GM21367 (cell line): Measurements from ENCODE around the gene CYP2D6.
"Not testable (repeated sequence)": the region's sequence is repeated elsewhere in the genome, so short reads cannot be mapped to it uniquely, and the experiment has no call there.

Experiments used
- ATAC-seq: cut with Tn5 transposase; IDR thresholded peaks from one replicate; pipeline ENCODE4 v1.9.1; 2021; ENCODE audit not compliant: unreplicated experiment

CYP2D6 gene

DNA sequence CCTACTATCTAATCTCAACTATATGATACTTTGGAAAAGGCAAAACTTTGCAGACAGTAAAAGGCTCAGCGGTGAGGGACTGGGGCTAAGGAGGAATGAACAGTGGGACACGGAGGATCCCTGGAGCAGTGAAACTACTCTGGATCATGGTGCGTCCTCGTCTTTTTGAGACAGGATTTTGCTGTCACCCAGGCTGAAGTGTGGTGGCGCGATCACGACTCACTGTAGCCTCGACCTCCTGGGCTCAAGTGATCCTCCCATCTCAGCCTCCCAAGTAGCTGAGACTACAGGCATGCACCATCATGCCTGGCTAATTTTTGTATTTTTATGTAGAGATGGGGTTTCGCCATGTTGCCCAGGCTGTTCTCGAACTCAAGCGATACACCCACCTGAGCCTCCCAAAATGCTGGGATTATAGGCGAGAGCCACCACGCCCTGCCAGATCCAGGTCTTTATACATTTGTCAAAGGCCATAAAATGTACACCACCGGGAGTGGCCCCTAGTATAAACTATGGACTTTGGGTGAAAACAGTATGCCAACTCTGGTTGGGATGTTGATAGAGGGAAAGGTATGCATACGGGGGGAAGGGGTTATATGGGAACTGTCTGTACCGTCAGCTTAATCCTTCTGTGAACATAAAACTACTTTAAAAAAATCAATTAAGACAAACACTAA, 28.0 kb upstream of the CYP2D6 start:
- ATAC-seq: no peak

DNA sequence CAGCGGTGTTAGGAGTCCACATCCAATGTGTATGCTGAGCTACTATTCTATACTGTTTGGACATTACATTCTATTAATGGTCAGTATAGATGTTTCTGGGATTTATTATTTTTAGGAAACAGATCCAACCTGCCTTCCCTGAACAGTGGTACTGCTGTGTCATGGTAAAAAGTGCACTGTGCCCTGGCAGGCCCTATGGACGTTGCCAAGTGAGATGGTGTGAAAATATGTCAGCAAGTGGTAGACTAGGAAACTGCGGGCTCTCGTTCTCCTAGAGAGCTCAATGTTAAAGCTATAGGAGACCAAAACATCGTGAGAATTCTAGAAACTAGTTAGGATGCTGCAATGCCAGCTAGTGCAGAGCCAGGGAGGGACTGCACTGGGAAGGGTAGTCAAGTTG, 26.0 kb upstream of the CYP2D6 start:
- no peak for ATAC-seq

- no peak for ATAC-seq
These were observed 25.5 kb upstream of the CYP2D6 start for GRCh38 chr22:42156121-42156520.

DNA sequence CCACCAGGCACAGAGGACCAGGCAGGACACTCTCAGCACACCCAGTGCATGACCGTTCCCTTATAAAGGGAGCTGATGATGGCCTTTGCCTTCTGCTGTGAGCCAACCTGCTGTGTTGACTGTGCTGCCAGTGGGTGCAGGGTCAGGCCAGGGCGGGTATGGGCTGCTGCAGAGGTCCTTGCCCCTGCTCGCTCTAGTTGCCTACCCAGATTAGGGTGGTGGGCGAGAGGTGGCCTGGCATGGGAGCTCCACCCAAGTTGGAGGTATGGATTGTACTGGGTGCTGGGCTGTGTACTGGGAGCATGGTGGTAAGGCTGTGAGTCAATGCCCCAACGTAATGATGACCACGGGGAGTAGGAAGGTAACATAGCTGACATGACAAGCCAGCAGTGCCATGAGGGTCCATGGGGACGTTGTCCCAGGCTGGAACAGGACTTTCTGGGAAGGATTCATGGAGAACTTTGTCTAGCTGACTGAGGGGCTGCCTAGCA, 24.5 kb upstream of the CYP2D6 start:
- ATAC-seq: no peak

DNA sequence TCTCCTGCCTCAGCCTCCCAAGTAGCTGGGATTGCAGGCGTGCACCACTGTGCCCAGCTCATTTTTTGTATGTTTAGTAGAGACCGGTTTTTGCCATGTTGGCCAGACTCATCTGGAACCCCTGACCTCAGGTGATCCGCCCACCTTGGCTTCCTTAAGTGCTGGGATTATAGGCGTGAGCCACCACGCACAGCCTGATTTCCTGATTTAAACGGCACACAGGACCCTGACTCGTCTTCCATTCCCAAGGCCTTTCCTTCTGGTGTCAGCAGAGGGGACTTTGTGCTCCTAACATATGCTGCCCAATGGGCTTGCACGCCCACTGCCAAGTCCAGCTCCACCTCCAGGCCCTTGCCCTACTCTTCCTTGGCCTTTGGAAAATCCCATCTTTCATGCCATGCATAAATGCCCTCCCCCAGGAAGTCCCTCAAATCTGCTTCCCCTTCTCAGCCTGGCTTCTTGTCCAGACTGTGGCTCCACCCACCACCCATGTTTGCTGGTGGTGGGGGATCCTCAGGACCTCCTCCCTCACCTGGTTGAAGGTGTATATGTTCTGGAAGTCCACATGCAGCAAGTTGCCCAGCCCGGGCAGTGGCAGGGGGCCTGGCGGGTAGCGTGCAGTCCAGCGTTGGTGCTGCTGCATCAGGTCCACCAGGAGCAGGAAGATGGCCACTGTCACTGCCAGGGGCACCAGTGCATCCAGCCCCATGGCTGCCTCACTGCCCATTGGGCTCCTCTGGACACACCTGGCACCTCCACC, 23.9 kb upstream of the CYP2D6 start:
- ATAC-seq: no peak

DNA sequence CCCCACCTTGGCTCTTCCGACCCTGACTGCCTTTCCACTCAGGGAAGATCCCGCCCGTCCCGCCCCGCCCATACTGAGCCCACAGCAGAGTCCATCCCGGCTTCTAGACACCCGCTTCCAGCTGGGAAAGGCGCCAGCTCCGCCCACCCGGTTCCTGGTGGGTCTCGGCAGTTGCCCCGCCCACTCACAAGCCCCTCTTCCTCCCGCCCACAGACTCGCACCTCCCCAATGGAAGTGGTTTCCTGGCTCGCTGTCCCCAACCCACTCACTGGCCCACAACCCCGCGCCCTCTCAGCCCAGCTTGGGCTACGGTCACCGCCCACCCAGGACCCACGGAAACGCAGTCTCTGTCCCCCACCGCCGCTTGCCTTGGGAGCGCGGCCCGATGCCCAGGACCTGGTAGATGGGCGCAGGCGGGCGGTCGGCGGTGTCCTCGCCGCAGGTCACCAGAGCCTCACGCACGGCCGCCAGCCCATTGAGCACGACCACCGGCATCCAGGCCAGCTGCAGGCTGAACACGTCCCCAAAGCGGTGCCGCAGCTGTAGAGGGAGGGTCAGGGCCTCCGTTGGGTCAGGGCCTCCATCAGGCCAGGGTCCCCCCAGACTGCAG, 22.2 kb upstream of the CYP2D6 start:
- no peak for ATAC-seq

- ATAC-seq: no peak
These were observed 21.5 kb upstream of the CYP2D6 start for GRCh38 chr22:42151924-42152635.

GRCh38 chr22:42150727-42151590, 20.3 kb upstream of the CYP2D6 start:
- ATAC-seq: no peak

DNA sequence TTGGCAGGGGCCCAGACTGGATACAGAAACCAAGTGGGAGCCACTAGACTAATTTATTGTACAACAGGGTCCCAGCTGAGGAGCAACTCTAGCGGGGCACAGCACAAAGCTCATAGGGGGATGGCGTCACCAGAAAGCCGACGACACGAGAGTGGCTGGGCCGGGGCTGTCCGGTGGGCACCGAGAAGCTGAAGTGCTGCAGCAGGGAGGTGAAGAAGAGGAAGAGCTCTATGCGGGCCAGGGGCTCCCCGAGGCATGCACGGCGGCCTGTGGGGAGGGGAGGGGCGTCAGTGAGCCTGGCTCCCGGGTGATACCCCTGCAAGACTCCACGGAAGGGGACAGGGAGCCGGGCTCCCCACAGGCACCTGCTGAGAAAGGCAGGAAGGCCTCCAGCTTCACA, 19.2 kb upstream of the CYP2D6 start:
- not testable (repeated sequence) for ATAC-seq

GRCh38 chr22:42145175-42145574, 14.6 kb upstream of the CYP2D6 start:
- no peak for ATAC-seq

GRCh38 chr22:42143859-42144822, 13.5 kb upstream of the CYP2D6 start:
- not testable (repeated sequence) for ATAC-seq

DNA sequence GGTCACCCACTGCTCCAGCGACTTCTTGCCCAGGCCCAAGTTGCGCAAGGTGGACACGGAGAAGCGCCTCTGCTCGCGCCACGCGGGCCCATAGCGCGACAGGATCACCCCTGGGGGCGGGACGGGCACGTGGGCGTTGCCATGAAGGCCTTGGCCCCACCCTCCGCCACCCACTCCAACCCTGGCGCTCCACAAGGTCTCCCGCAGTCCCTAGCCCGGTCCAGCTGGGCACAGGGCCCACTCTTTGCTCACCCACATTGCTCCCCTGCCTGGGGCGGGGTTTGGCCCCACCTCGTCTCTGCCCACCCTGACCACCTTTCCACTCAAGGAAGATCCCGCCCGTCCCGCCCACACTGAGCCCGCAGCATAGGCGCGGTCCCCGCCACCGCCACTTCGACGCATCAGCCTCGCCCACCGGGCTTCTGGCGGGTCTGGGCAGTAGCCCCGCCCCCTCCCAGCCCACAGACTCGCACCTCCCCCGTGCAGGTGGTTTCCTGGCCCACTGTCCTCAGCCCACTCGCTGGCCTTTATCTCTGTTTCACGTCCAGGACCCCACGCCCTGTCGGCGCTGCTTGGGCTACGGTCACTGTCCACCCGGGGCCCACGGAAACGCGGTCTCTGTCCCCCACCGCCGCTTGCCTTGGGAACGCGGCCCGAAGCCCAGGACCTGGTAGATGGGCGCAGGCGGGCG, 12.3 kb upstream of the CYP2D6 start:
- no peak for ATAC-seq

DNA sequence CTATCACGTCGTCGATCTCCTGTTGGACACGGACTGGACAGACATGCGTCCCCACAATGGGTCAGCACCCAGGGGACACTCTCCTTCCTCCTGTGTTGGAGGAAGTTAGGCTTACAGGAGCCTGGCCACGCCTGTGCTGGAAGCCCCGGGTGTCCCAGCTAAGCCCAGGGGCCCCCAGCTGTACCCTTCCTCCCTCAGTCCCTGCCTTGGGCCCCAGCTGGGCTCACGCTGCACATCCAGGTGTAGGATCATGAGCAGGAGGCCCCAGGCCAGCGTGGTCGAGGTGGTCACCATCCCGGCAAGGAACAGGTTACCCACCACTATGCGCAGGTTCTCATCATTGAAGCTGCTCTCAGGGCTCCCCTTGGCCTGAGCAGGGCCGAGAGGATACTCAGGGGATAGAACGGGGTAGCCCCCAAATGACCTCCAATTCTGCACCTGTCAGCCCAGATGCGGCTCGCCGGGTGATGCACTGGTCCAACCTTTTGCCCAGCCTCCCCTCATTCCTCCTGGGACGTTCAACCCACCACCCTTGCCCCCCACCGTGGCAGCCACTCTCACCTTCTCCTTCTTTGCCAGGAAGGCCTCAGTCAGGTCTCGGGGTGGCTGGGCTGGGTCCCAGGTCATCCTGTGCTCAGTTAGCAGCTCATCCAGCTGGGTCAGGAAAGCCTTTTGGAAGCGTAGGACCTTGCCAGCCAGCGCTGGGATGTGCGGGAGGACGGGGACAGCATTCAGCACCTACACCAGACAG, 10.9 kb upstream of the CYP2D6 start:
- not testable (repeated sequence) for ATAC-seq

- not testable (repeated sequence) for ATAC-seq
These were observed 9.5 kb upstream of the CYP2D6 start for GRCh38 chr22:42140153-42140552.

DNA sequence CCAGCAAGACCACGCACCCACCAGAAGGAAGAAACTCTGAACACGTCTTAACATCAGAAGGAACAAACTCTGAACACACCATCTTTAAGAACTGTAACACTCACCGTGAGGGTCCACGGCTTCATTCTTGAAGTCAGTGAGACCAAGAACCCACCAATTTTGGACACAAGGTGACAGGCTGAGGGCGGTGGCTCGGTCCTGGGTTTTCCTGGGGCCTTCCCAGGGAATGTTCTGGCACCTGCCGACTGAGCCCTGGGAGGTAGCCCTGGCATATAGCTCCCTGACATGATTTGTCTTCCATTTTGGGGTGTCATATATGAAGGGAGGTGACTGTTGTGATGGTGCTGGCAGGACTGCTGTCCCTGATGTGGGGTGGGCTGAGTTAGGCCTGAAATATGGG, 8.9 kb upstream of the CYP2D6 start:
- ATAC-seq: not testable (repeated sequence)

DNA sequence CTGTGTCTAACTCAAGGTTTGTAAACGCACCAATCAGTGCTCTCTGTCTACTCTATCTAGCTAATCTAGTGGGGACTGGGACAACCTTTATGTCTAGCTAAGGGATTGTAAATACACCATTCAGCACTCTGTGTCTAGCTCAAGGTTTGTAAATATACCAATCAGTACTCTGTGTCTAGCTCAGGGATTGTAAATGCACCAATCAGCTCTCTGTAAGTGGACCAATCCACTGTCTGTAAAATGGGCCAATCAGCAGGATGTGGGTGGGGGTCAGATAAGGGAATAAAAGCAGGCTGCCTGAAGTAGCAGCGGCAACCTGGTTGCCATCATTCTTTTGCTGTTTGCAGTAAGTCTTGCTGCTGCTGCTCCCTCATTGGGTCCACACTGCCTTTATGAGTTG, 8.4 kb upstream of the CYP2D6 start:
- no peak for ATAC-seq

DNA sequence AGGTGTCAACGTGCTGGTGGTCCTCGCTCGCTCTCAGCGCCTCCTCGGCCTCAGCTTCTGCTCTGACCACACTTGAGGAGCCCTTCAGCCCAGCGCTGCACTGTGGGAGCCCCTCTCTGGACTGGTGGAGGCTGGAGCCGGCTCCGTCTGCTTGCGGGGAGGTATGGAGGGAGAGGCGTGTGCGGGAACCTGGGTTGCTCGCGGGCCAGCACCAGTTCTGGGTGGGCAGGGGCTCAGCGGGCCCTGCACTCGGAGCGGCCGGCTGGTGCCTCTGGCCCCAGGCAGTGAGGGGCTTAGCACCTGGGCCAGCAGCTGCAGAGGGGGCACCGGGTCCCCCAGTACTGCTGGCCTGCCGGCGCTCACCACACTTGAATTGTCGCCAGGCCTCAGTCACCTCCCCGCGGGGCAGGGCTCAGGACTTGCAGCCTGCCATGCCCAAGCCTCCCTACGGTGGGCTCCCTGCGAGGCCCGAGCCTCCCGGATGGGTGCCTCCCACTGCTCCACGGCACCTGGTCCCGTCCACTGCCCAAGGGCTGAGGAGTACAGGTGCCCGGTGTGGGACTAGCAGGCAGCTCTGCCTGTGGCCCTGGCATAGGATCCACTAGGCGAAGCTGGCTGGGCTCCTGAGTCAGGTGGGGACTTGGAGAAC, 7.6 kb upstream of the CYP2D6 start:
- no peak for ATAC-seq
